GM12878 (cell line): Measurements from ENCODE around the gene RRAD. TPM values are rescaled to one million over a fixed set of nuclear protein-coding genes. Genes with fewer than 3 reads are reported as not detected.

Experiments
- ATAC-seq: fragments of 200-7000 bp; cut with Tn5 transposase; 3 replicates; pipeline ENCODE4 v1.9.1; 2020; ENCODE audit warnings: mild to moderate bottlenecking, moderate library complexity
- BruUV-seq: library from RNA; stranded (reverse); fragments of 400-500 nt; replicated peaks from 2 replicates; lab custom pipeline; 2021; lab: Mats Ljungman, UMichigan
- CTCF ChIA-PET: fragments of 300-600 bp; sonication (Branson Sonifier 250); formaldehyde crosslinking; extraction: SDS; loops from one replicate; lab custom pipeline; 2021; ENCODE audit warnings: inconsistent platforms; lab: Yijun Ruan, JAX
- POLR2A ChIA-PET: fragments of 350-600 bp; formaldehyde crosslinking; extraction: SDS; loops from one replicate; lab custom pipeline; 2021; ENCODE audit warnings: inconsistent platforms; lab: Charles Lee
- RAD21 ChIA-PET: fragments of 300-600 bp; sonication (Branson Sonifier 250); formaldehyde crosslinking; loops from one replicate; lab custom pipeline; 2023; ENCODE audit warnings: antibody characterized with exemption; ENCODE audit not compliant: unreplicated experiment; lab: Charles Lee
- SMC1A ChIA-PET: fragments of 300-600 bp; sonication (Branson Sonifier 250); formaldehyde crosslinking; loops from one replicate; lab custom pipeline; 2023; ENCODE audit not compliant: unreplicated experiment, uncharacterized antibody; lab: Charles Lee
- DNase-seq: peaks from one replicate; pipeline ENCODE4 v3.0.0-alpha.2; 2011; ENCODE audit warnings: low read depth, low spot score
- FAIRE-seq: peaks from 3 replicates; lab custom pipeline; 2011; peaks lifted over from hg19 to GRCh38; lab: Jason Lieb, UNC
- H2AFZ ChIP-seq: 2 replicates; pipeline ENCODE4 v1.6.0; 2011; ENCODE audit warnings: low read depth, low read length, control low read depth; ENCODE audit not compliant: control insufficient read depth
- H3K27ac ChIP-seq: 2 replicates; pipeline ENCODE4 v1.5.1; 2011; ENCODE audit warnings: control low read depth; ENCODE audit not compliant: control insufficient read depth, insufficient read depth
- H3K27me3 ChIP-seq, 2 experiments: replicated peaks in 1 of 2; 2 replicates each; pipeline versions ENCODE4 v1.6.0 to v1.6.1; 2011; ENCODE audit warnings: low read length in 1 of 2; ENCODE audit not compliant: control insufficient read depth in 2 of 2, insufficient read depth in 2 of 2
- H3K36me3 ChIP-seq, 2 experiments: 2 replicates each; pipeline ENCODE4 v1.5.1; 2011; ENCODE audit warnings: low read length in 1 of 2; ENCODE audit not compliant: control insufficient read depth in 2 of 2, insufficient read depth in 2 of 2
- H3K4me1 ChIP-seq: 2 replicates; pipeline ENCODE4 v1.6.1; 2011; ENCODE audit warnings: mild to moderate bottlenecking, low read length, moderate library complexity, mixed read lengths; ENCODE audit not compliant: control insufficient read depth, insufficient read depth
- H3K4me2 ChIP-seq: 2 replicates; pipeline ENCODE4 v1.6.0; 2011; ENCODE audit warnings: control low read depth; ENCODE audit not compliant: control insufficient read depth, insufficient read depth
- H3K4me3 ChIP-seq: fragments of 200-600 bp; sonication (generic); 2 replicates; pipeline ENCODE4 v1.5.1; 2016
- H3K79me2 ChIP-seq: 2 replicates; pipeline ENCODE4 v1.6.0; 2011; ENCODE audit warnings: low read length; ENCODE audit not compliant: control insufficient read depth, insufficient read depth
- H3K9ac ChIP-seq: 2 replicates; pipeline ENCODE4 v1.8.0; 2011; ENCODE audit warnings: low read length, control low read depth, mixed read lengths; ENCODE audit not compliant: control insufficient read depth, insufficient read depth
- H3K9me3 ChIP-seq: replicated peaks from 3 replicates; pipeline ENCODE4 v1.5.1; 2011; ENCODE audit warnings: mild to moderate bottlenecking, low read length; ENCODE audit not compliant: control insufficient read depth, insufficient read depth
- H4K20me1 ChIP-seq: 2 replicates; pipeline ENCODE4 v1.6.0; 2011; ENCODE audit not compliant: control insufficient read depth, insufficient read depth
- BACH1 ChIP-seq: fragments of 450-650 bp; IDR thresholded peaks from 2 replicates; pipeline ENCODE4 v1.6.1; 2017; ENCODE audit warnings: mild to moderate bottlenecking, borderline replicate concordance
- BCL3 ChIP-seq: IDR thresholded peaks from 2 replicates; pipeline ENCODE4 v1.6.1; 2011; ENCODE audit warnings: borderline replicate concordance, low read depth, mild to moderate bottlenecking, moderate library complexity, low read length; ENCODE audit not compliant: insufficient read depth, poor library complexity, severe bottlenecking
- BHLHE40 ChIP-seq, 2 experiments: fragments of 450-650 bp in 1 of 2; IDR thresholded peaks; 2 replicates each; pipeline ENCODE4 v1.6.1; 2011 to 2017; ENCODE audit warnings: low read depth in 2 of 2, borderline replicate concordance in 1 of 2, improper control_type of control experiment in 1 of 2, low read length in 1 of 2, mild to moderate bottlenecking in 1 of 2
- CBFB ChIP-seq: IDR thresholded peaks from 2 replicates; pipeline ENCODE4 v1.6.1; 2016; ENCODE audit warnings: antibody characterized with exemption, low read depth
- IRF4 ChIP-seq: IDR thresholded peaks from 2 replicates; pipeline ENCODE4 v1.6.1; 2011; ENCODE audit warnings: low read depth, low read length
- KAT2A ChIP-seq: conservative IDR thresholded peaks from 2 replicates; pipeline ENCODE4 v1.6.1; 2011; ENCODE audit warnings: low read depth, low read length; ENCODE audit not compliant: control insufficient read depth
- MAX ChIP-seq: IDR thresholded peaks from 2 replicates; pipeline ENCODE4 v1.6.1; 2012; ENCODE audit warnings: low read depth, low read length, improper control_type of control experiment
- MYB ChIP-seq: fragments of 150-350 bp; IDR thresholded peaks from 2 replicates; pipeline ENCODE4 v1.6.1; 2014; ENCODE audit warnings: mild to moderate bottlenecking, low read depth, low read length, borderline replicate concordance
- NFXL1 ChIP-seq: fragments of 450-650 bp; IDR thresholded peaks from 2 replicates; pipeline ENCODE4 v1.6.1; 2017; ENCODE audit warnings: antibody characterized with exemption, mild to moderate bottlenecking, borderline replicate concordance
- RELA ChIP-seq: fragments of 450-650 bp; IDR thresholded peaks from 2 replicates; pipeline ENCODE4 v1.8.0; 2014; ENCODE audit warnings: borderline replicate concordance; ENCODE audit not compliant: partially characterized antibody
- RELB ChIP-seq: fragments of 450-650 bp; IDR thresholded peaks from 2 replicates; pipeline ENCODE4 v1.6.1; 2017; ENCODE audit warnings: low read depth, mild to moderate bottlenecking, moderate library complexity
- REST ChIP-seq: IDR thresholded peaks from 2 replicates; pipeline ENCODE4 v1.6.1; 2012; ENCODE audit warnings: mild to moderate bottlenecking, low read depth, low read length
- RFX5 ChIP-seq: IDR thresholded peaks from 2 replicates; pipeline ENCODE4 v1.6.1; 2011; ENCODE audit warnings: low read depth, low read length, improper control_type of control experiment
- SIN3A ChIP-seq: IDR thresholded peaks from 2 replicates; pipeline ENCODE4 v1.6.1; 2012; ENCODE audit warnings: low read depth, low read length, improper control_type of control experiment
- USF2 ChIP-seq: IDR thresholded peaks from 2 replicates; pipeline ENCODE4 v1.6.1; 2011; ENCODE audit warnings: low read depth, low read length, improper control_type of control experiment, borderline replicate concordance
- ZNF384 ChIP-seq: IDR thresholded peaks from 2 replicates; pipeline ENCODE4 v1.6.1; 2012; ENCODE audit warnings: low read depth, mild to moderate bottlenecking, low read length, improper control_type of control experiment, borderline replicate concordance
- WGBS: methylation state at CpG from one replicate; pipeline ENCODE4 v1.1.6; 2016; ENCODE audit warnings: low lambda C conversion rate; ENCODE audit not compliant: insufficient replicate concordance, insufficient coverage; ENCODE audit errors: missing lambda C conversion rate; 5-methylcytosine and 5-hydroxymethylcytosine counted together
- in situ Hi-C: fragments of 300-500 bp; cut with MboI; formaldehyde crosslinking; loops from 9 replicates; pipeline ENCODE4 v1.14.3; 2018; ENCODE audit warnings: mixed read lengths
- intact Hi-C: fragments of 100-400 bp; cut with micrococcal nuclease; formaldehyde crosslinking; loops from one replicate; pipeline ENCODE4 v1.14.2; 2022; ENCODE audit not compliant: unreplicated experiment
- polyA plus RNA-seq, 11 experiments: library from polyadenylated mRNA; depleted of rRNA in 4 of 11; unstranded in 6 of 11; stranded (reverse) in 5 of 11; fragments of >200 nt; fragmentation: Nextera tagmentation in 4 of 11; fragmentation: Illumina TruSeq in 1 of 11; extraction: Ambion mirVana in 4 of 11; extraction: Trizol in 1 of 11; gene quantifications; 1 replicate in 1 of 11; 2 replicates in 10 of 11; pipeline versions ENCODE4 v1.2.1 to v1.2.3, GENCODE V29; 2011 to 2016; ENCODE audit warnings: inconsistent platforms in 2 of 11, missing spikeins in 2 of 11, low read depth in 1 of 11
- total RNA-seq, 4 experiments: library from RNA; depleted of rRNA in 3 of 4; stranded (reverse); fragments of >200 nt in 3 of 4; fragmentation: Illumina TruSeq in 1 of 4; extraction: Trizol in 1 of 4; gene quantifications; 2 replicates each; pipeline versions ENCODE4 v1.2.1 to v1.2.3, GENCODE V29; 2013 to 2021

Gene RRAD
- total and polyA plus RNA-seq, 10 of the 15 experiments (the other 5 are each of a cell fraction or from before 2014, with no cell fraction given), result 0.11 to 8.5 (median 2.8) TPM

GRCh38 chr16:66944054-66944441, 18.7 kb upstream of the RRAD start:
- POLR2A ChIA-PET, result interaction anchor here (0.6 kb wide), 2 partner anchors 338 to 381 kb away, joined by 3 to 4 read pairs; no protein-coding TSS in a partner anchor

More at GRCh38 chr16:66944054-66944441, 18.7 kb upstream of the RRAD start:
- RAD21 ChIA-PET, result interaction anchor here (0.6 kb wide), 1 partner anchor 164 kb away, joined by 3 read pairs; no protein-coding TSS in a partner anchor
- H3K4me1 ChIP-seq, result peaks cover 13% of the 10 kb centered on the region
- H3K9me3 ChIP-seq, result no peaks in the 10 kb centered on the region
- H4K20me1 ChIP-seq, result no peaks in the 10 kb centered on the region
- no peak overlapping the region for H3K4me2 ChIP-seq
- H3K9ac ChIP-seq, result no peak overlapping the region
- H3K36me3 ChIP-seq, result peaks cover 0 to 2% of the 10 kb centered on the region in 2 experiments; a peak in 3 of 4 replicates
- no peaks in the 10 kb centered on the region for H3K27me3 ChIP-seq
- 87% methylated on average over 5 of the region's 5 CpGs for WGBS
- no TSS peak for BruUV-seq
- TF ChIP-seq BHLHE40 (IDR thresholded peaks at IDR 0.05; ENCODE audit: borderline replicate concordance in 1 of 2, low read depth in 2 of 2, low read length in 1 of 2) (no peak), USF2 (no peak), NFXL1 (no peak), MAX (no peak), SIN3A (no peak), BACH1 (no peak), ZNF384 (no peak), KAT2A (no peak), CBFB (no peak), RELB (no peak), REST (no peak), MYB (no peak), RFX5 (no peak), BCL3 (no peak), RELA (no peak), IRF4 (no peak)
- H3K79me2 ChIP-seq, result no peaks in the 10 kb centered on the region
- H3K4me3 ChIP-seq, result no peak overlapping the region
- CTCF ChIA-PET, result interaction anchor here (0.7 to 1.1 kb wide), 5 partner anchors 13 to 58 kb away, joined by 3 to 4 read pairs (median 3); no protein-coding TSS in a partner anchor
- SMC1A ChIA-PET, result no interaction called here
- H3K27ac ChIP-seq, result no peak overlapping the region
- FAIRE-seq (no peak), ATAC-seq (no peak), DNase-seq (no peak)
- intact Hi-C loops (no loop called here), in situ Hi-C loops (no loop called here)
- no peak overlapping the region for H2AFZ ChIP-seq
